ENCODE data around the gene C19orf25.
"Not testable (repeated sequence)": the region's sequence is repeated elsewhere in the genome, so short reads cannot be mapped to it uniquely, and the experiment has no call there.

C19orf25 gene

GRCh38 chr19:1481224-1481892 lies 2.3 kb upstream of the C19orf25 start:
- no peaks in the 10 kb centered on the region for H3K9me3 ChIP-seq (ENCODE audit: control insufficient read depth in 2 of 2, low read length in 2 of 2)
- no peak overlapping the region for H3K4me3 ChIP-seq (ENCODE audit: low read length in 2 of 2)
- no peaks in the 10 kb centered on the region for H3K27me3 ChIP-seq (ENCODE audit: control insufficient read depth in 2 of 2, insufficient read depth in 2 of 2, low read length in 2 of 2)
- H3K9ac ChIP-seq (ENCODE audit: low read depth in 1 of 2, low read length in 2 of 2): no peak overlapping the region
- peaks cover 7 to 12% of the 10 kb centered on the region in 2 donors for H3K4me1 ChIP-seq (ENCODE audit: control insufficient read depth in 2 of 2, insufficient read depth in 2 of 2, low read length in 2 of 2)
- H3K27ac ChIP-seq (ENCODE audit: low read depth in 2 of 2, low read length in 2 of 2): no peak overlapping the region
- H3K36me3 ChIP-seq (ENCODE audit: control insufficient read depth in 2 of 2, insufficient read depth in 2 of 2, low read length in 2 of 2): peaks cover 1 to 2% of the 10 kb centered on the region in 2 donors

- not testable (repeated sequence) for H3K27me3 ChIP-seq (ENCODE audit: control insufficient read depth in 2 of 2, insufficient read depth in 2 of 2, low read length in 2 of 2); H3K4me3 ChIP-seq (ENCODE audit: low read length in 2 of 2); H3K9me3 ChIP-seq (ENCODE audit: control insufficient read depth in 2 of 2, low read length in 2 of 2); H3K36me3 ChIP-seq (ENCODE audit: control insufficient read depth in 2 of 2, insufficient read depth in 2 of 2, low read length in 2 of 2); H3K27ac ChIP-seq (ENCODE audit: low read depth in 2 of 2, low read length in 2 of 2); H3K9ac ChIP-seq (ENCODE audit: low read depth in 1 of 2, low read length in 2 of 2)
- peaks cover 7 to 12% of the 10 kb centered on the region in 2 donors for H3K4me1 ChIP-seq (ENCODE audit: control insufficient read depth in 2 of 2, insufficient read depth in 2 of 2, low read length in 2 of 2)
Observed at GRCh38 chr19:1477056-1477455, 2.0 kb downstream of the C19orf25 start.

DNA sequence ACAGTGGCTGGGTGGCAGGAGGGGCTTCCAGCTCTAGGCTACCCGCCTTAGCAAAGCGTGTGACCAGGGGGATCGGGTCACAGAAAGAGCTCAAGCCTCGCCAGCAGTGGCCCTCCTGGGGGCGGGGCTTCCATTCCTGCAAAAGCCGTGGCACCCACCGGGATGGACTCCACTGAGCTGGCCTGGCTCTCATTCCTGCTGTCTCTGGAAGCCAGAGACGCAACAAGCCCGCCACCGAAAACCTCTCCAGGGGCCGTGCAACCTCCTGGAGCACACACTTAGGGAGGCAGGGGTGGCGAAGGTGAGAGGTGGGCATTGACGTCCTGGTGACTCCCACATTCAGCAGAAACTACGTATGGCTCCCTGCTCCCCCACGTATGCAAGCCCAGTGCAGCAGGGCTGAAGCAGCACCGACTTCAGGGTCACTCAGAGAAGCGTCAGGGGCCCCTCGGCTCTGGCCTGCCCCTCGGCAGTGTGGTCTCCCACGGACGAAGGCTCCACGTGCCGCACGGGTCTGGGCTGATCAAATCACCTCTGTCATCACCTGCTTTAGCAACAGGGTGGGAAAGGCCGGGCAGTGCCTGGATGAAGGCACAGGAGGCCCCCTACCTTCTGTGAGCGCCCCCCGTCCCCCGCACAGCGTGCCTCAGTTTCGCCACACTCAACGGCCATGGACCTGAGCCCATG lies 3.1 kb downstream of the C19orf25 start:
- Histone ChIP-seq H3K4me3 (ENCODE audit: low read length in 2 of 2) (no peak overlapping the region), H3K9me3 (ENCODE audit: control insufficient read depth in 2 of 2, low read length in 2 of 2) (no peaks in the 10 kb centered on the region), H3K4me1 (ENCODE audit: control insufficient read depth in 2 of 2, insufficient read depth in 2 of 2, low read length in 2 of 2) (peaks cover 16 to 19% of the 10 kb centered on the region in 2 donors), H3K27me3 (ENCODE audit: control insufficient read depth in 2 of 2, insufficient read depth in 2 of 2, low read length in 2 of 2) (peaks cover 19% of the 10 kb centered on the region in 2 donors), H3K36me3 (ENCODE audit: control insufficient read depth in 2 of 2, insufficient read depth in 2 of 2, low read length in 2 of 2) (peaks cover 3% of the 10 kb centered on the region in 2 donors), H3K27ac (ENCODE audit: low read depth in 2 of 2, low read length in 2 of 2) (no peak overlapping the region), H3K9ac (ENCODE audit: low read depth in 1 of 2, low read length in 2 of 2) (no peak overlapping the region)

DNA sequence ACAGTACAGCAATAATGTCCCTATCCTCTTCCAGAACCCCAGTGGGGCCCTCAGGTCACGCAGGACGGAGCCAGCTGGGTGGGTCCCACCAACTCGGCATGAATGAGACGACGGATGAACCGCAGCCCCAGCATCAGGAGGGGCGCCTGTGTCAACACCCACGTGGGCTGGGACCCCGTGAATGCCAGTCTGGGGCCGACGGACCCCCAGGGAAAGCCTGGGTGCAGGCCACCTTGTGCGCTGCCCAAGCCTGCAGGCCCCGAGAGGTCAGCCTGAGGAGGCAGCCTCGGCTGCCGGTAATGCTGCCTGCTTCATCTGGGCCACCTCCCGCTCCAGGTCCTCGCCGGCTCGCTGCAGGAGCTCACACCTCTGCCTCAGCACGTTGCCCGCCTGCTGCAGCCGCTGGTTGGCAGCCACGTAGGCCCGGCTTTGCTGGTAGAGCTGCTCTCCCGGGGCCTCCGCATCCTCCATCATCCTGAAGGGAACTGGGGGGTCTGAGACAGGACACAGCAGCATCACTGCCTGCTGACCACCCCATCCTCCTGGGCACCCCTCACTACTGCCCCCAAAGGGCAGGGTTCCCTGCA lies 4.2 kb downstream of the C19orf25 start:
- Histone ChIP-seq H3K9ac (ENCODE audit: low read depth in 1 of 2, low read length in 2 of 2) (no peak overlapping the region), H3K9me3 (ENCODE audit: control insufficient read depth in 2 of 2, low read length in 2 of 2) (no peaks in the 10 kb centered on the region), H3K36me3 (ENCODE audit: control insufficient read depth in 2 of 2, insufficient read depth in 2 of 2, low read length in 2 of 2) (peaks cover 3% of the 10 kb centered on the region in 2 donors), H3K4me1 (ENCODE audit: control insufficient read depth in 2 of 2, insufficient read depth in 2 of 2, low read length in 2 of 2) (peaks cover 26 to 29% of the 10 kb centered on the region in 2 donors), H3K27ac (ENCODE audit: low read depth in 2 of 2, low read length in 2 of 2) (no peak overlapping the region), H3K4me3 (ENCODE audit: low read length in 2 of 2) (no peak overlapping the region), H3K27me3 (ENCODE audit: control insufficient read depth in 2 of 2, insufficient read depth in 2 of 2, low read length in 2 of 2) (peaks cover 21 to 27% of the 10 kb centered on the region in 2 donors)

- no peak overlapping the region for H3K27ac ChIP-seq (ENCODE audit: low read depth in 2 of 2, low read length in 2 of 2)
- H3K9ac ChIP-seq (ENCODE audit: low read depth in 1 of 2, low read length in 2 of 2): no peak overlapping the region
- no peaks in the 10 kb centered on the region for H3K9me3 ChIP-seq (ENCODE audit: control insufficient read depth in 2 of 2, low read length in 2 of 2)
- H3K36me3 ChIP-seq (ENCODE audit: control insufficient read depth in 2 of 2, insufficient read depth in 2 of 2, low read length in 2 of 2): peaks cover 3% of the 10 kb centered on the region in 2 donors
- H3K27me3 ChIP-seq (ENCODE audit: control insufficient read depth in 2 of 2, insufficient read depth in 2 of 2, low read length in 2 of 2): peaks cover 21 to 31% of the 10 kb centered on the region in 2 donors
- H3K4me1 ChIP-seq (ENCODE audit: control insufficient read depth in 2 of 2, insufficient read depth in 2 of 2, low read length in 2 of 2): peaks cover 25 to 27% of the 10 kb centered on the region in 2 donors
- H3K4me3 ChIP-seq (ENCODE audit: low read length in 2 of 2): no peak overlapping the region
Observed at GRCh38 chr19:1474011-1474764, 4.8 kb downstream of the C19orf25 start.

- Histone ChIP-seq H3K27ac (ENCODE audit: low read depth in 2 of 2, low read length in 2 of 2) (no peak overlapping the region), H3K4me3 (ENCODE audit: low read length in 2 of 2) (no peak overlapping the region), H3K9me3 (ENCODE audit: control insufficient read depth in 2 of 2, low read length in 2 of 2) (no peaks in the 10 kb centered on the region), H3K36me3 (ENCODE audit: control insufficient read depth in 2 of 2, insufficient read depth in 2 of 2, low read length in 2 of 2) (peaks cover 3% of the 10 kb centered on the region in 2 donors), H3K9ac (ENCODE audit: low read depth in 1 of 2, low read length in 2 of 2) (no peak overlapping the region), H3K4me1 (ENCODE audit: control insufficient read depth in 2 of 2, insufficient read depth in 2 of 2, low read length in 2 of 2) (peaks cover 21 to 26% of the 10 kb centered on the region in 2 donors), H3K27me3 (ENCODE audit: control insufficient read depth in 2 of 2, insufficient read depth in 2 of 2, low read length in 2 of 2) (peaks cover 24 to 34% of the 10 kb centered on the region in 2 donors)
Observed at GRCh38 chr19:1473085-1473851, 5.7 kb downstream of the C19orf25 start.

DNA sequence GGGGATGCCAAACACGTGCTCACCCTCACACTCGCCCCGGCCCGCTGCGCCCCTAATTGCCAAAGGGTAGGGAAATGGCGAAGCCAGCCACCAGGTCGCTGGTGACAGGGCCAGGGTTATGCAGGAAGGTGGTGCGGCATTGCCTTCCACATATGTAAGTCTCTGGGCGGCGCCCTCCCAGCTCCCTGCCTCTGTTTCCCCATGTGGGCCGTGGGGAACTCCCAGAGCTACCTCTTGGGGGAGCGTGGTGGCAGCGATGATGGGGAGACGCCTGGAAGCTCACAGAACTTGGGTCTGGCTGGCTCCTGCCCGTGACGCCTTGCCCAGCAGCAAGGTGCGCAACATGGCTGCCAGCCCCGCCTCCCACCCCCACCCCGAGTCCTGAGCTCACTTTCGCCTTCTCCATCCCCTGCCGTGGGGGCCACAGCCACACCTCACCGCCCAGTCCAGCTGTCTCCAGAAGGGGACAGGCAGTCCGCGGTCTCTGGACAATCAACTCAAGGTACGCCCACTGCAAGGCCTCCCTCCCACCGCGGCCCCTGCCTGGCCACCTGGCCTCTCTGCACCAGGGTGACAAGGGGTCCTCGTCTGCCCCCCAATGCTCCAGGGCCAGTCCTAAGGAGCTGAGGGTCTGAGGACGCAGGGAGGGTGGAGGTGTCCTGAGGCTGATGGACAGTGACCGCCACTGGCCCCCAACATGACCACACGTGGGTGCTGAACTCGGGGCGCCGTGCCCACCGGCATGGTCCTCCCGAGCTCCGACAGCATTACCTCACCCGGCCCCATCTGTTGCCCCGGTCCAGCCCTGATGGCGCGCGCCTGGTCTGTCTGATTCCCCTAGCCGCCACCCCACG lies 6.6 kb downstream of the C19orf25 start:
- H3K4me1 ChIP-seq (ENCODE audit: control insufficient read depth in 2 of 2, insufficient read depth in 2 of 2, low read length in 2 of 2): peaks cover 26 to 31% of the 10 kb centered on the region in 2 donors
- peaks cover 28 to 41% of the 10 kb centered on the region in 2 donors for H3K27me3 ChIP-seq (ENCODE audit: control insufficient read depth in 2 of 2, insufficient read depth in 2 of 2, low read length in 2 of 2)
- peaks cover 3% of the 10 kb centered on the region in 2 donors for H3K36me3 ChIP-seq (ENCODE audit: control insufficient read depth in 2 of 2, insufficient read depth in 2 of 2, low read length in 2 of 2)
- H3K9me3 ChIP-seq (ENCODE audit: control insufficient read depth in 2 of 2, low read length in 2 of 2): no peaks in the 10 kb centered on the region
- H3K9ac ChIP-seq (ENCODE audit: low read depth in 1 of 2, low read length in 2 of 2): no peak overlapping the region
- H3K27ac ChIP-seq (ENCODE audit: low read depth in 2 of 2, low read length in 2 of 2): no peak overlapping the region
- H3K4me3 ChIP-seq (ENCODE audit: low read length in 2 of 2): no peak overlapping the region

GRCh38 chr19:1471515-1472160 lies 7.4 kb downstream of the C19orf25 start:
- H3K36me3 ChIP-seq (ENCODE audit: control insufficient read depth in 2 of 2, insufficient read depth in 2 of 2, low read length in 2 of 2): peaks cover 3% of the 10 kb centered on the region in 2 donors
- H3K4me1 ChIP-seq (ENCODE audit: control insufficient read depth in 2 of 2, insufficient read depth in 2 of 2, low read length in 2 of 2): peaks cover 26 to 35% of the 10 kb centered on the region in 2 donors
- H3K27me3 ChIP-seq (ENCODE audit: control insufficient read depth in 2 of 2, insufficient read depth in 2 of 2, low read length in 2 of 2): peaks cover 31 to 48% of the 10 kb centered on the region in 2 donors
- H3K27ac ChIP-seq (ENCODE audit: low read depth in 2 of 2, low read length in 2 of 2): no peak overlapping the region
- no peak overlapping the region for H3K4me3 ChIP-seq (ENCODE audit: low read length in 2 of 2)
- no peaks in the 10 kb centered on the region for H3K9me3 ChIP-seq (ENCODE audit: control insufficient read depth in 2 of 2, low read length in 2 of 2)
- H3K9ac ChIP-seq (ENCODE audit: low read depth in 1 of 2, low read length in 2 of 2): no peak overlapping the region

Data from mucosa of rectum (tissue), 2 donors.